Upper lobe of left lung (tissue), 4 donors: Measurements from ENCODE around the gene MAGEB3.

ENCODE experiments used
- EP300 ChIP-seq, 4 donors: sonication (generic); formaldehyde crosslinking; IDR thresholded peaks; one replicate each; pipeline ENCODE4 v1.5.1; 2017; ENCODE audit warnings: antibody characterized with exemption in 4 of 4, control low read depth in 2 of 4
- POLR2AphosphoS5 ChIP-seq, 2 donors: sonication (generic); formaldehyde crosslinking; IDR thresholded peaks; one replicate each; pipeline ENCODE4 v1.5.1; 2017; ENCODE audit warnings: antibody characterized with exemption in 2 of 2

GRCh38 chrX:30283456-30284200 is 53.2 kb downstream of the MAGEB3 start:
- TF ChIP-seq EP300 (IDR thresholded peaks at IDR 0.05) (no peak), POLR2AphosphoS5 (IDR thresholded peaks at IDR 0.05) (no peak)
